Ecto neural progenitor cell (in vitro differentiated cells): ENCODE measurements around the gene NUTM2A.
A peak's percentile ranks its signal among the peaks of the same experiment; 100 is the strongest.
"Not testable (repeated sequence)": the region's sequence is repeated elsewhere in the genome, so short reads cannot be mapped to it uniquely, and the experiment has no call there.

Experiments
- DNase-seq: peaks from one replicate; pipeline ENCODE4 v3.0.0-alpha.2; 2018; ENCODE audit warnings: low spot score

Gene NUTM2A, protein sequence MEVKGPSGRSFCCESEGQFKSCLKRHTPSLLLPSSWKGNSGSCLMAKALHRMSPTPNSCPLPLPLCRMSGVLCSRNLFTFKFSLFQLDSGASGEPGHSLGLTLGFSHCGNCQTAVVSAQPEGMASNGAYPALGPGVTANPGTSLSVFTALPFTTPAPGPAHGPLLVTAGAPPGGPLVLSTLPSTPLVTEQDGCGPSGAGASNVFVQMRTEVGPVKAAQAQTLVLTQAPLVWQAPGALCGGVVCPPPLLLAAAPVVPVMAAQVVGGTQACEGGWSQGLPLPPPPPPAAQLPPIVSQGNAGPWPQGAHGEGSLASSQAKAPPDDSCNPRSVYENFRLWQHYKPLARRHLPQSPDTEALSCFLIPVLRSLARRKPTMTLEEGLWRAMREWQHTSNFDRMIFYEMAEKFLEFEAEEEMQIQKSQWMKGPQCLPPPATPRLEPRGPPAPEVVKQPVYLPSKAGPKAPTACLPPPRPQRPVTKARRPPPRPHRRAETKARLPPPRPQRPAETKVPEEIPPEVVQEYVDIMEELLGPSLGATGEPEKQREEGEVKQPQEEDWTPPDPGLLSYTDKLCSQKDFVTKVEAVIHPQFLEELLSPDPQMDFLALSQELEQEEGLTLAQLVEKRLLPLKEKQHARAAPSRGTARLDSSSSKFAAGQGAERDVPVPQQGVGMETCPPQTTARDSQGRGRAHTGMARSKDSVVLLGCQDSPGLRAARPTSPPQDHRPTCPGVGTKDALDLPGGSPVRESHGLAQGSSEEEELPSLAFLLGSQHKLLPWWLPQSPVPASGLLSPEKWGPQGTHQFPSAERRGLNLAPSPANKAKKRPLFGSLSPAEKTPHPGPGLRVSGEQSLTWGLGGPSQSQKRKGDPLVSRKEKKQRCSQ

DNA sequence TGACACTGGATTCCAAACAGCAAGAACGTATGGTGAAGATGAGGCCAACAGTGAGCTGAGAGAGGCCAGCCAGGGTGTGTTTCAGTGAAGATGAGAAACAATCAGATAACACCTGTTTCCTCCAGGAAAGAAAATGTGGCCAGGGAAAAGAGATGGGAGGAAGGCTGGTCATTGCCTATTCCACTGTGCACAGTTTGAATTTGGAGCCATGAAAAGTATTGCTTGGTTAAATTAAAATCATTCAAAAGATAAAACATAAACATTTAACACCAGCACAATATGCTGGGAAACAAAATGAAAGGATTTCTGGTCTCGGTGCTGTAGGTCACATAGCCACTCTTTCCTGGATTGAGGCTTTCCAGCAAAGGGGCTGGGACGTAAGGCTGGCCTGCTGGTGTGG, at the start of gene NUTM2A:
TSS of gene NUTM2A (plus strand) at position 301 of the 400 bp plus-strand sequence. CDS start 383 bp downstream, outside the sequence.
- DNase-seq = not testable (repeated sequence)

DNA sequence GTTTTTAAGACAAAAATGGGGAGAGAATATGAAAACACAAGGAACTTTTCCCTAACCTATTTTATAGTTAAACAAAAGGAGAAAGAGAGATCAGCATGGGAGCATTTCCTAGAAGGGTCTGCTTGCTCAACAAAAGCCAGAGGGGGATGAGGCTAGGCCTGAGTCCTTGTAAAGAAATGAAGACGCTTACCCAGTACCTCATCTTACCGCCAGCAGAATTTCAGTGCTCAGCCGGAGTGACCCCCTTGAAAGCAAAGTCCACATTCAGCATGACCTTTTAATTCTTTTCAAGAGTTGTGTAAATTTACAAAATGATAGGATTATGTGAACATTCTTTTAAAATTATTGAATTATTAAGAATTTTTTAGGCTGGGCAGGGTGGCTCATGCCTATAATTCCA, 47.7 kb upstream of the NUTM2A start:
- not testable (repeated sequence) for DNase-seq

DNA sequence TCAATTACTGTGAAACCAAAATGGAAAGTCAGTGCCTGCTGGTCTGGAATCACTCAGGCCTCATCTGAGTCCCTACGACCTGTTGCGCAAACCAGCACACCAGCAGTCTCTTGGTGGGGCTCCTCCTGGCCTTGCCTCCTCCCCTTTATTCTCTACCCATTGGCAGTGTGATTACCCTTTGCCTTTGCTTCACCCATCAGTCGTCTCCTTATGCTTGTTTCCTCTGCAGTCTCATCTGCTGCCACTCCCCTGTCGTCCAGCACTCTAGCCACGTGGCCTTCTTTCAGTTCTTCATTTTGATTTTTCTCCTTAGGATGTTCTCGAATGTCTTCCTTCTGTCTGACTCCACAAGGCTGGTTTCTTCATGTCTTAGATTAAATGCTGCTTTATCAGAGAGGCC, 40.8 kb upstream of the NUTM2A start:
- not testable (repeated sequence) for DNase-seq

DNA sequence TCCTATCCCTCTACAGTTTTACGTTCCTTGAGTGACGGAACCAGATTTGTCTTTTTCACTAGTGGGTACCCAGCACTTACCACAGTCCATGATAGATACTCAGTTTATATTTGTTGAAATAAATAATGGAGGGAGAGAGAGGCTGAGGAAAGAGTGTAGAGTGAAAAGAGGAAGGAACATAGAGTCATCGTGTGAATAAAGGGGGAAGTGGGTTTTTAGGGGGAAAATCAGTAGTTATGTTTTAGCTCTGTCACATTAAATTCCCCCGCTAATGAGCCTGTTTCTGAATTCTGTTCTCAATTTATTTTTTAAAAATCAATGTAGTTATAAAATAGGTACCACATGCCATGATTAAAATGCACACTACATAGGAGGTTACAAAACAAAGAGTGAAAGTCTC, 39.2 kb upstream of the NUTM2A start:
- not testable (repeated sequence) for DNase-seq

DNA sequence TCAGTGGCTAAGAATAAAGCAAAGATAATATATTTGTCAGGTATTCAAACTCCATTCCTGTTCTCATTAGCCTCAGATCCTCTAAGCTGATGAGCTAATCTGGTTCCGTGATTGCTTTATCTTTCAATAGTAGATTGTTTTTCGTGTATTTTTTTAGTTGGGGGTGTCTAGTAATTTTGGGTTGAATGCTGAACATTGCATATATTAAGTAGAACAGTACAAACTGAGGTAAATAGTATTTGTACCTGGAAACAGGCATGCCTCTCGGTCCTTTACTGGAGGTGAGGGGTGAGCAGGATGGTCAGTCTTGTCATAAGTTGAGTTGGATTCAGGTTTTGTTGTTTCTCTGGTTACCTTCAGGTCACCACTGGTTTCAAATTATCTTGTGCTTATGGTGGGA, 37.7 kb upstream of the NUTM2A start:
- not testable (repeated sequence) for DNase-seq

DNA sequence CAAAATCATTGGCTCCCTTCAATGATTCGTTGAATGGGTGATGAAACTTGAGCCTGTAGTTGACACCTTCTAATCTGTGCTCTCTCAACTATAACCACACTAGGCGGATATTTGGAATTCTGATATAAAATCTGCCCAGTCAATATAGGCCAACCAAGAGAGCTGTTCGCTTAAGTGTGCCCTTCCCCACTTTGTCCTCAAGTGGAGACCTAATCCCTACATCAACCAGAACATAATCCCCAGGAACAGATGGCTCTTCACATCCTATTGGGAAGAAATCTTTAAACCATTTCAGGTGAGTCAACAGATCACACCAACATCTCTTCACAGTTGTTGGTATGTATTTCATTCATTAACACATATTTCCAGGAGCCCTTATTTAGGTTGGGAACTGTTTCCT, 33.4 kb upstream of the NUTM2A start:
- not testable (repeated sequence) for DNase-seq

DNA sequence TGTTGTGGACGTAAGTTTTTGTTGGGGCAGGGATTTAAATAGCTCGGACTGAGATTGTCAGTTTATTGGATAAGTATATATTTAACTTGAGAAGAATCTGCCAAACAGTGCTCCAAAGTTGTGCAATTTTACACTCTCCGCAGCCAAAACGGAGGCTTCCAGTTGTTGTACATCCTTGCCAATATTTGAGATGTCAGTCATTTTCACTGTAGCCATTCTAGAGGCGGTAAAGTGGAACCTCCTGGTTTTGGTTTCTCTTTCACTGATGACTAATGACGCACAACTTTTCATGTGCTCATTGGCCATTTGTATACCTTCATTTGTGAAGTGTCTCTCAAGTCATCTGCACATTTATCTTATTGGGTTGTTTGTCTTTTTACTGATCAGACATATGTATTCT, 24.3 kb upstream of the NUTM2A start:
- DNase-seq = not testable (repeated sequence)

DNA sequence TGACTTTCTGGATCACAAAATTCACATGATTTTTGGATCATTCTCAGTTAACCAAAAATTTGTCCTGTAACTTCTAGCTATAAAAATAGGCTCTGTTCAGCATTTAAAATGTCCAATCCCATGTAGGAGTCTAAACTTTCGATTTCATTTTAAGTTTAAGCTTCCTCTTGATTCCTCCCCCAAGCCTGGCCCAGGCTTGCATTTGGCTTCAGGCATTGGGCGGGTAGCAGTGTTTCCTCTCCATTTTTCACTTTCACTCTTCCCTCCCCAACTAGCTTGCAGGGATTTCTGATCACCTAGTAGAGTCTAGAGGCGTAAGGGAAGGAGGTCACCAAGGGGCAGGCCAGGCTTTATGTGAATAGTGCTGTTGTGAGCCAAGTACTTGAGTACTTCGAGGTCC, 20.4 kb upstream of the NUTM2A start:
- not testable (repeated sequence) for DNase-seq

DNA sequence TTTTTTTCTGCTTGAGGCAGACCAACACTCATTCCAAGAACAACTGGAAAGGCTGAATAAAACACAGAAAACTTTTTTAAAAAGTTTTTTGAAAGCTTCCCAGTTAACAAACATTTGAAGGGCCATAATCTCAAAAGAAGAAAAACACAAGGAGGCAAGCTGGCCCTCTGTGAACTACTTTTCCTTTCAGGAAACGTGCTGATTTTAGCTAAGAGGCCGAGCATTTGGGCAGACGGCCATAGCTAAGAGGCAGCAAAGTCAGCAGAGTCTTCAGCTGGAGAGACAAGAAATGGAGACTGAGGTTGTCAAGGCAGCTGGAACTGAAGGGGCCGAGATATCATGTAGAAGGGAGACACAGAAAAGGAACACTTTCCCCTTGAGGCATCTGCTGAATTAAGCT, 18.3 kb upstream of the NUTM2A start:
- not testable (repeated sequence) for DNase-seq

DNA sequence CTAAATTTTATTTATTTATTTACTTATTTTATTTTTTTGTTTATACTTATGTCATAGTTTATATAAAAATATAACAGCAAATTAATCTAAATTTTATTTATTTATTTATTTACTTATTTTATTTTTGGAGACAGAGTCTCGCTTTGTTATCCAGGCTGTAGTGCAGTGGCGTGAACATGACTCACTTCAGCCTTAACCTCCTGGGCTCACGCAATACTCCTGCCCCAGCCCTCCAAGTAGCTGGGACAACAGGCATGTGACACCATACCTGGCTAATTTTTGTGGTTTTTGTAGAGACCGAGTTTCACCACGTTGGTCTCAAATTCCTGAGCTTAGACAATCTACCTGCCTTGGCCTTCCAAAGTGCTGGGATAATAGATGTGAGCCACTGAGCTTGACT, 14.9 kb upstream of the NUTM2A start:
- not testable (repeated sequence) for DNase-seq

DNA sequence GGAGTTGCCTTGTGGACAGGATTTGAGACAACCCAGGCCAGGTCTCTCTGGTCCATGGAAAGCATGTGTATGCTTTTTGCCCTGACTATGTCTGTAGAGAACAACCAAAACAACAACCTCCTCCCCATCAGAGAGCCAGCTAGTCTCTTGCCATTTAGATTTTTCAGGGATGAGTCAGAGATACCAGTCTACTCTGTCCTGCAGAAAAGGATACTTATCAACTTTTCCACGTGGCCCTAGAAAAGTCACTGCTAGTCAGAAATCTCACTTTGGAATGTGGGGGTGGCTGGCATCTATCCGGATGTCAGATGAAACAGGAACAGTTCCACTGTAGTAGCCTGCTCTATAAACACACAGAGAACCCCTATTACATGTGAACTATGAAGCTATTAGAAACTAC, 13.4 kb upstream of the NUTM2A start:
- not testable (repeated sequence) for DNase-seq

DNA sequence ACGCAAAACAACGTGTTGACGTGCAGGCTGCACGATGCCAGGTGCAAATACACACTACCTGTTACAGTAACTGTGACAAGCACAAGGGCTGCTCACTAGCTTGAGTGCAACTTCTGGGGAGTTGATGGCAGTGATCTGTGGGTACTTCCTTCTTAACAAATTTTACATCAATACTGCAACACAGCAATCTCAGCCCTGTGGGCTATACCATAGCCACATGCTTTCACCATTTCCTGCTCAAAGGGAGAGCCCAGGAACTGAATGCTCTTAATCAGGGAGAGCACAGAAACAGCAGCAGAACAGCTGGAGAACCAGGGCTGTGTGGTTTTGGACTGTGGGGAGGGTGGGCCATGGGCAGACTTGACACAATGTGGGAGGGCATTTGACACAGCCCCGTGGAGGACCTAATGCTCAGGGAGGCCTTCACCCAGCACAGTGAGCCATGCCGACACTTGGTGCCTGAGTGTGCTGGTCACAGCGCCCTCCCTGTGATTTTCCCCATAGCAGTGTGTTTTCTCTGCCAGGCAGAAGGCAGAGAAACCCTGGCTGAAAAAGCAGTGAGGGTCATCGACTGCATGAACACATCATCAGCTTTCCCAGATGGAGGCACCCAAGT, 12.0 kb upstream of the NUTM2A start:
- not testable (repeated sequence) for DNase-seq

DNA sequence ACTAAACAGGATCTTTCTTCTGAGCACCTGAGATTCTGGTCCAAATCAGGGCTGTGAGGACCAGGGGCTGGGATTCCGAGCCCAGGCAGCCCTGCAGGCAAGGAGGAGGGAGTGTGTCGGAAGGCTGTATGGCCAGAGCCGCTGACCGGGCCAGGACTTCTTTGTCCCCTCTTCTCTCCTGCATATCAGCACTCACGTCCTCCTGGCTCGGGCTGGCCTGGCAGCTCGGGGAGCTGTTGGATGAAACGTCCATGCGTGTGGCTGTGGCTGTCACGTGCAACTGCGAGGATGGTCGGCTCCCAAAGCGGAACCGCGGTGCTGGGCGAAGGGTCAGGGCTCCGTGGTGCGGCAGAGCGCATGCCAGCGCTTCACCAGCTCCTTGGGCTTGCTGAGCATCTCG, 11.4 kb upstream of the NUTM2A start:
- DNase-seq = not testable (repeated sequence)

DNA sequence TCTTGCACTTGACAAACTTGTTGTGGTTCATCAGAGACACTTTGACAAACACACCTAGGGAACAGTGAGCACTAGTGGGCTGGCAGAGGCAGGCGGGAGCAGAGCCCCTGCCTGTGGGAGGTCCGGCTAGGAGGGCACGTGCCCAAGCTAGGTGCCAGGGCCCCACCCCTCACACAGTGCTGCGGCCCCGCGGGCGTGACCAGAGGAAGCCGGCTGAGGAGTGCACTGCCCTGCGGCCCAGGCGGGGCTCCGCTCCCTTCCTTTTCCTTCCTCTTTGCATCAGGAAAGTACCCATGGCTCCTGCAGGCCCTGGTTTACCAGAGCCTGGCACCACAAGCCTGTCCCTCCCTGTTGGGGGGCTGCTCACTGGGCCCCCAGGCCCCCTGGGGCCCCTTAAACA, 9.1 kb upstream of the NUTM2A start:
- DNase-seq = not testable (repeated sequence)

DNA sequence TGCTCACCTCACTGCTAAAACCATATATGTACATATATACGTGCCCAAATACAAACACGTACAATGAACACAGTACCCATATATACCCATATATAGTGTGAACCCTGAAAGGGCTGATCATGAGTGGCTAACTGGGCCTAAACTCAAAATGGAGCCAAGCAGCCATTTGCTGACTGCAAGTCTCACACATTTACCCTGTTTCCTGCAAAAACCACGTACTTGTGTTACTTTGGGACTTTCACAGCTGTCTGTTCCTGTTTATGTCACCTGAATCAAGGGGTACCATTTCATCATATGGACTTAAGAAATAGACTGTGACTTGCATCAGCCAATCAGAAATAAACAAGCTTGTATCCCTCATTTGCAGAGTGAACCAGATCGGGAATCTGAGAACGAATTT, 5.9 kb upstream of the NUTM2A start:
- not testable (repeated sequence) for DNase-seq

DNA sequence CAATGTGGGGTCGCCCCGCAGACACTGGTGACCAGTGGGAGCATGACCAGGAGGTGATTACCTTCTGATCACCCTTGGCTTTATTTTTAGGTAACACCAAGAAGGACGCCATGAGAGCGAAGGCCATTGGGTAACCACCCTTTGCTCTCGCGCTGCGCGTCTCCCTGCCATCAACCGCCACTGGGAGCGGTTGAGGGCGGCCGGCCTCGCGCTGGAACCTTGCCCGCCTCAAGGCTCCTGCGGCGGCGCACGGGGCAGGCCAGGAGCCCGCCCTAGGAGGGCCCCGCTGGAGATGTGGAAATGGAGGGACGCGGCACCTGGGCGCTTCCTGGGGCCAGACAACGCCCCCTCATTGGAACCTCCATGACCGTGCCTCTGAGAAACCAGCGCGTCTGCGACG, 2.5 kb upstream of the NUTM2A start:
- not testable (repeated sequence) for DNase-seq

DNA sequence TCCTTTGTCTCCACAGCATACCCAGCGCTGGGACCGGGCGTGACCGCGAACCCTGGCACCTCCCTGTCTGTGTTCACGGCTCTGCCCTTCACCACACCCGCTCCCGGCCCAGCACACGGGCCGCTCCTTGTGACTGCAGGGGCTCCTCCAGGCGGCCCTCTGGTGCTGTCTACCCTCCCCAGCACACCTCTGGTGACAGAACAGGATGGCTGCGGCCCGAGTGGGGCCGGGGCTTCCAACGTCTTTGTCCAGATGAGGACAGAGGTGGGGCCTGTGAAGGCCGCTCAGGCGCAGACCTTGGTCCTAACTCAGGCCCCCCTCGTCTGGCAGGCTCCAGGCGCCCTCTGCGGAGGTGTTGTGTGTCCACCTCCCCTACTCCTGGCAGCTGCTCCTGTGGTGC, 3.0 kb downstream of the NUTM2A start:
- DNase-seq = not testable (repeated sequence)

DNA sequence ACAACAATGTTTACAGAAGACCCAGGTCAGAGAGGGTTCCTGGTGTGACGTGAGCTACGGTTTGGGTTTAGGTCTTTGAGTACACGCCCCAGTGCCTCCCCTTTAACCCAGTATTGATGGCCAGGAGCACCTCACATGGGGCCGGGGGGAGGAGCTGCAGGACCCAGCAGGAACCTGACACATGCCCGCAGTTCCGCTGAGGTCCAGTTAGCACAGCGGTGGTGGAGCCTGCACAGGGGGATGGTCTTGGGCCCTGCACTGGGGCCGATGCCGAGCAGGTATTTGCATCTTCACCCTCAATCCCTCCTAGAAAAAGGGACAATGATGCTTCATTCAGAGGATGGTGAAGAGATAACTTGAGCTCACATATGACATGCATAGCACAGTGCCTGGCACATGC, 4.0 kb downstream of the NUTM2A start:
- peak; percentile 43 for DNase-seq

DNA sequence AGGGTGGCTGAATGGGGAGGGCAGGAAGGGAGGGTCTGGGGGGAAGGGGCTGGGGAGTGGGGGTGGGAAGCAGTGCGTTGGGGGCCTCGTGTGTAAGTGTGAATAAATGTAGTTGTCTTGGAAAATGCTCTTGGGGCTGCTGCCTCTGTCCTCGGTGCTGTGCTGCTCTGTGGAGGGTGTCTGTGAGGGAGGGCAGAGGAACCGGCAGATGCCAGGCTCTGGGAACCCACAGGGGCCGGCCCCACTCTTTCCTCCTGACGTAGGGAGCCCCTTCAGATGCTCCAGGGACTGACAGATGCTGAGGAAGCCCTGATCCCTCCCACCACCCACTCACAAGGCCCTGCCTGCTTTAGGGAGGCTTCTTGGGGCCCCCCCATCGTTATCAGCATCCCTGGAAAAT, 9.6 kb downstream of the NUTM2A start:
- DNase-seq = not testable (repeated sequence)

DNA sequence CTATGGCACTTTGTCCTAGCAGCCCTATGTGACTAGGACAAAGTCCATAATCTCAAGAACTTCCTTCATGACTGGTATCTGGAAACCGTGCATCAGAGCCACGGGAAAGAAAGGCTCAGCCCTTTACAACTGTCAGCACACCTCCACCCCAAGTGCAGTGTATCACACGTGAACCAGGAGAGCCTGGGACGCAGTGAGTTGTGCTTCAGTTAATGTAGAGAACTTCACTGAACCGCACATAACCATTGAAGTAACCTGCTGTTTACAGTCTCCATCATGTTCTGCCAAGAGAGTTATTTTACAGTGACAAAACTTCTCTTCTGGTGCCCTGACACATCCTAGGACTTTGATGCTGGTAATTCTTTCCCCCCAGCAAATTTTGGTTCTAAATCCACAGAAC, 12.0 kb downstream of the NUTM2A start:
- DNase-seq = not testable (repeated sequence)

DNA sequence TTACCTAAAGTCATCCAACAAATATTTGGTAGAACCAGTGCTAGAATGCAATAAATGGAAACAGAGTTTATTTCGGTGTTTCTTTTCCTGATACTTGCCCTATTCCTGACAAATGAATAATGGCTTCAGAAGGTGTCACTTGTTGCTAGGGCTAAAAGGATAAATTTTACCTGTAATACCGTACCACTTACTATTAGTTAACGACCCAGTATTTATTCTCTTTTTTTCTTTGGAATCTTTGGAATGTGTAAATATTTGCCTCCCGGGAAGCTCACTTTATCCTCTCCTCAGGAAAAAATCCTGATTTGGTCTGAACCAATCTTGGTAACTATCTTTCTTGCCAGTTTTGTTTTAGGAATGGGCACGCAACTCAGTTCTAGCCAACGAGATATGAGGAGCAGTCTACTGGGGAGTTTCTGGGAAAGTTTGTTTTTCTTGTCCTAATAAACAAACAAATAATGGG, 14.1 kb downstream of the NUTM2A start:
- DNase-seq = not testable (repeated sequence)

DNA sequence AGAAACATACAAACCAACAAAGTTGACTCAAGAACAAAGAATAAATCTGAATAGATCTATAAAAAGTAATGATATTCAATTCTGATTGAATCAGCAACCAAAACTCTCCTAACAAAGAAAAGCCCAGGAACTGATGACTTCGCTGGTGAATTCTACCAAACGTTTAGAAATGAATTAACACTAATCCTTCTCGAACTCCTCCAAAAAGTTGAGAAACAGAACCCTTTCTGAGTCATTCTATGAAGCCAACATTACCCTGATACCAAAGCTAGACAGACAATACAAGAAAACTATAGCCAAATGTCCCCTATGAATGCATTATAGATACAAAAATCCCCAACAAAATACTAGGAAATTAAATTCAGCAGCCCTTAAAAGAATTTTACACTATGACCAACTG, 16.9 kb downstream of the NUTM2A start:
- not testable (repeated sequence) for DNase-seq
